ENCODE measurements around the gene RAPGEF2.

- TF ChIP-seq POLR2A (IDR thresholded peaks at IDR 0.05) (no peak), CTCF (IDR thresholded peaks at IDR 0.05) (no peak), POLR2AphosphoS5 (IDR thresholded peaks at IDR 0.05) (no peak), EP300 (IDR thresholded peaks at IDR 0.05) (no peak)
Observed at GRCh38 chr4:159149666-159150065, 46.8 kb downstream of the RAPGEF2 start.

Measured in stomach (tissue), 4 donors.